ENCODE results near the gene ZSCAN25. TPM values are rescaled to one million over a fixed set of nuclear protein-coding genes. Genes with fewer than 3 reads are reported as not detected.
"Not testable (repeated sequence)": the region's sequence is repeated elsewhere in the genome, so short reads cannot be mapped to it uniquely, and the experiment has no call there.

ZSCAN25 gene
- polyA plus RNA-seq, 10 donors = 7.5 to 11.9 (median 10.1) TPM

GRCh38 chr7:99644431-99644830 is 27.7 kb downstream of the ZSCAN25 start:
- DNase-seq = no peak

GRCh38 chr7:99645590-99645989 is 28.8 kb downstream of the ZSCAN25 start:
- no peak for DNase-seq

- DNase-seq = no peak
These were observed 32.1 kb downstream of the ZSCAN25 start for GRCh38 chr7:99648843-99649242.

GRCh38 chr7:99651290-99651689 is 34.5 kb downstream of the ZSCAN25 start:
- no peak for DNase-seq

GRCh38 chr7:99652671-99653070 is 35.9 kb downstream of the ZSCAN25 start:
- no peak for DNase-seq

- not testable (repeated sequence) for DNase-seq
These were observed 36.5 kb downstream of the ZSCAN25 start for GRCh38 chr7:99653269-99653668.

- no peak for DNase-seq
These were observed 37.0 kb downstream of the ZSCAN25 start for GRCh38 chr7:99653754-99654153.

- not testable (repeated sequence) for DNase-seq
These were observed 37.9 kb downstream of the ZSCAN25 start for GRCh38 chr7:99654626-99655025.

- DNase-seq = not testable (repeated sequence)
These were observed 41.1 kb downstream of the ZSCAN25 start for GRCh38 chr7:99657879-99658278.

GRCh38 chr7:99665312-99666012 is 48.7 kb downstream of the ZSCAN25 start:
- DNase-seq = no peak

- DNase-seq = no peak
These were observed 49.3 kb downstream of the ZSCAN25 start for GRCh38 chr7:99666013-99666395.

- no peak for DNase-seq
These were observed 50.4 kb downstream of the ZSCAN25 start for GRCh38 chr7:99667179-99667578.

GRCh38 chr7:99668541-99668940 is 51.8 kb downstream of the ZSCAN25 start:
- DNase-seq = no peak

- no peak for DNase-seq
These were observed 53.0 kb downstream of the ZSCAN25 start for GRCh38 chr7:99669782-99670181.

- DNase-seq = no peak
These were observed 55.8 kb downstream of the ZSCAN25 start for GRCh38 chr7:99672573-99672972.

GRCh38 chr7:99674995-99675742 is 58.4 kb downstream of the ZSCAN25 start:
- DNase-seq = no peak

GRCh38 chr7:99677013-99677647 is 60.4 kb downstream of the ZSCAN25 start:
- no peak for DNase-seq

GRCh38 chr7:99677648-99678045 is 60.9 kb downstream of the ZSCAN25 start:
- no peak for DNase-seq

- peak in 1 of 3 donors; percentile 3 for DNase-seq
These were observed 62.3 kb downstream of the ZSCAN25 start for GRCh38 chr7:99679032-99679399.

GRCh38 chr7:99679400-99680191 is 62.9 kb downstream of the ZSCAN25 start, which contains the start of gene CYP3A5:
Gene CYP3A5 (minus strand): TSS chr7:99679996. CDS start chr7:99679896, 100 bp downstream.
- peak in 2 of 3 donors; percentile 40 to 63 for DNase-seq
